ENCODE data around the gene MERTK.

The MERTK gene

DNA sequence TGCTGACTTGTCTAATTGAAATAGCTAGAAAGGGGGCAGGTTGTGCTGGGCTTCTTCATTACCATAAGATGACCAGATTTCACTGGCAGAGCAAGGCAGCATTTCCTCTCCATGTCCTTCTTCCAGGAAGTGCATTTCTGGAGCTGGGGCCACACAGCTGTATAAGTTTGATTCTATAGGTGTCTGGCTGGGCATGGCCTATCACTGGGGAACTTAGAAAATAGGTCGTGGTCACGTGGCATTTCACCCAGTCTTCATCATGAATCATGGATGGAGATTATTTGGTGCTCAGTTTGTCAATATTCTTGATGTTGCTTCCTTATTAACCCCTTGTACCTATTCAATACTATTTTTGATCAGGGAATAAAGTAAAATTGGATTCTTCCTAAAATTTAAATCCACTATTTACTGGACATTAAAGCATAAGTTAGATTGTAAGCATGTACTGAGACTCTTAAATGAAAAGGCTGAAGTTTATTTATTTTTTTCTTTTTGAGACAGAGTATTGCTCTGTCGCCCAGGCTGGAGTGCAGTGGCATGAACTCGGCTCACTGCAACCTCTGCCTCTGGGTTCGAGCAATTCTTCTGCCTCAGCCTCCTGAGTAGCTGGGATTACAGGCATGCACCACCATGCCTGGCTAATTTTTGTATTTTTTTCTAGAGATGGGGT lies 107.1 kb downstream of the MERTK start:
- DNase-seq = no peak

DNA sequence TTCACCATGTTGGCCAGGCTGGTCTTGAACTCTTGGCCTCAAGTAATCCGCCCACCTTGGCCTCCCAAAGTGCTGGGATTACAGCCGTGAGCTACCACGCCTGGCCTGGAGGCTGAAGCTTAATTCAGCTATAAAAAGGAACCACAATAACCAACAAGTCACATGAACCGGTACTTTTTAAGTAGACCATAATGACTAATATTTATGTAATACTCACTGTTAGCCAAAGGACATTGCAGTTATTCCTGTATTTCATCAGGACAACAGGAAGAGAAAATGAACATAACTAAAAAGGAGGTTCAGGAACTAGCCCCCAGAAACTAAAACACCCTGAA lies 107.6 kb downstream of the MERTK start:
- no peak for DNase-seq

DNA sequence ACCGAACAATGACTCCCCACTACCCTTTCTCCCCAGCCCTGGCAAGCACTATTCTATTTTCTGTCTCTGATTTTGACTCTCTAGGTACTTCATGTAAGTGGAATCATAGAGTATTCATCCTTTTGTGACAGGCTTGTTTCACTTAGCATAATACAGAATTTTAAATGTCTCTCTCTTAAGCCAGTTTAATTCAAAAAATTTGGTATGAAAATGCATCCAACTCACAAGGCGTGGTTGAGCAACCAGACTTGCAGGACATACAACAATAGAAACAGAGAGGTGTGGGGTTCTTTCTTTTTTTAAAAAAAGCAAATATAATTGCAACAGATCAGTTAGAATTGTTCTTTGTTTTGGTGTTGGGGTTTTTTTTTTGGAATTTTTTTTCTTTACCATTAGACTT lies 109.1 kb downstream of the MERTK start:
- DNase-seq = no peak

DNA sequence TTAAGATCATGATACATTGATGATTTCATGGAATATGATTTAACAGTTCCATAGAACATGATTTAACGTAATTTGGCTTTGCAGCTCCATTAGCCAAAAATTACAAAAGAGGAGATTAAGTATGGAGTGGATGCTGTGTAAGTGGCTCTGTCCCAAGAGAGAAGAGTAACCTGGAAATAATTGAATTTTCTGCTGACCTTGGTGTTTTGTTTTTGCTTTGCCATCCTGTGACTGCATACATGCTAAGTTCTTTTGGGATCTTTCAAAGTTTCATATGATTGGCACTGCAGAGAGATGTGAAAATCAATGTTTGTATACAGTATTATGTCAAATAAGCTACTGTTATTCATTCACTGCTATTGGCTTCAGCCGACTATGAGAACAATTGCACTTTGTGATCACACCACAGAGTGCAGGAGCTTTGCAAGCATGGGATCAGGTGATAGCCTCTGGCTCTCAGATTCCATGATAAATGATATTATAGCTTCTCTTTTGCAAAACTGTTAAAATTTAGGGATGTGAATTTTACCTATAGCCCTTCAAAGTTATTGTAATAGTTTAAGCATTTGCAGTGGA lies 110.6 kb downstream of the MERTK start:
- no peak for DNase-seq

DNA sequence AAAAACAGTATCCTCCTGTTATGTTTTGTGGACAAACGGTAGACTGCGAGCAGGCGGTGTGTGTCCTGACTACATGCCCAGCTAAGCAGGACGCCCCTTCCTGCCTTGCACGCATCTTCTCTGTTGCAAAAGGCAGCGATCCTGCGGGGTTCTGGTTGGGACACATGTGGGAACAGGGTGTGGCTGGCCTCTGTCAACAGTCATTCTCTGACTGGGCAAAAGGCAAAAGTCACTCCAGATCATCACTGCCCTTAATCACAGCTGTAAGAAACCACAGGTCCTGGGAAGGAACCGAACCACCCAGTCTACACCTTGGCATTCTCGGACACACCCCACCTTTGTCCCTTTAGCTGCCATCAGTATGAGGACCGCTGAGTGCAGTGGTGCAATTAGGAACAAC lies 112.3 kb downstream of the MERTK start:
- no peak for DNase-seq

DNA sequence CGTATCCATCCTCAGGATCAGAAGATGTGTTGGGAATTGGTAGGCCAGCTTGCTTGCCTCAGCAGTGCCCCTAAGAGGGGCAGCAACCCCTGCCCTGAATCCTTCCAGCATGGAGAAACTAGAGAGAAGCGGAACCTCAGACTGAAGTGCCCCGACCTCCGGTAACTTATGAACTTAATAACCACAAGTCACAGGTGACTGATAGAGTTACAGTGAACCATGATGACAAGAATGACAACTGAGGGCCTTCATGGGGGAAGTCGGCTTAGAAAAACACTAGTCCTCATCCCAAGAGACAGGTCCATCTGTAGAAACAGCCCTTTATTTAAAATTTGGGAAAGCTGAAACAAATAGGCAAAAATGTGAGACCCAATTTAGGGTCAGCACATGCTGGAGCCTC lies 114.1 kb downstream of the MERTK start:
- DNase-seq = no peak

DNA sequence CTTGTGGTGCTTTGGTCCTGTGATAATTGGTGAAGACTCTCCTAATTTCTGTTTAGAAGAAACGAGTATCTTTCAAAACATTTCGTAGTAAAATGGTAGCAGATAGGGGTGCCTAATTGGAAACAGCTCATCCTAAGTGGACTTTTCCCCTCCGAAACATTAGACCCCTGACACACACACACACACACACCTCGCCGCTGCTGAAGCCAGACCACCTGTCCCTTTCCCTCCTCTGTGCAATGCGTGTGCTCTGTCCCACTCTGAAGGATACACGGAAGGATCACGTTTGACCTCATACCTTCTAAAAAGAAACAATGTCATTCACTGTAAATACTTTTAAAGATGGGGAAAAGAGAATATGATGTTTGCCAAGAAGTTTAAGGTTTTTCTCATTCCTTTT lies 120.4 kb downstream of the MERTK start:
- no peak for DNase-seq

DNA sequence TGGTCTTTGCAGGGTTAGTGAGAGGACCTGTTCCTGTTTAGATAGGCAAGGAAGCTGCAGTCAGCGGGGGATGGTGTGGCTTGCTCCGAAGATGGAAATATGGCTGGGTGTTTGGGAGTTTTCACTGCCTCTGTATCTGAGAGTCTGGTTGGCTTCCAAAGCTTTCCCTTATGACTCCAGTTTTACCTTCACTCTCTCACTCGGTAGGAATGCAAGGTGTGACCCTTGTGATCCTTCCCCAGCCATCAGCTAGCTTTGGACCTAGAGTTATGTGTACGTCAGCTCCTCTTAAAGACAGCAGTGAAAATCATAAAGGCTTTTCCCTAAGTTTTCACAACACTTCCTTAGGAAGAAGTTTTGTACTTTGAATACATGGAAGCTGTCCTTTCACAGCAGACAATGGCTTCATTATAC lies 121.2 kb downstream of the MERTK start:
- no peak for DNase-seq

DNA sequence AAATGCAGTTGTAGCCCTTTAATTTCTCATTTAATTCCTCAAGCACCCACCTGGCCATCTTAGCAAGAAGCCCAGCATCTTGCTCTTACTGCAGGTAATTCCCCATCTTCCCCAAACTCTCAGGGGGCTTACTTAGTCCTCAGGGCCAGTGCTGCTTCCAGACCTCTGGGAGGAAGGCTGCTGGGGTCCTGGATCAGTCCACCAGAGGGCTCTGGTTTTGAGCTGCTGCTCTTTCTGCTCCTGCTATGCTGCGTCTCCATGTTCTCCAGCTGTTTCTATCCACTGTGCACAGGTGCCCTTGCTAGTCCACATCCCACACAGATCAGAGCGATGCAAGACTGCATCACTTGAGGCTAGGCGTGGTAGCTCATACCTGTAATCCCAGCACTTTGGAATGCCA lies 122.2 kb downstream of the MERTK start:
- no peak for DNase-seq

DNA sequence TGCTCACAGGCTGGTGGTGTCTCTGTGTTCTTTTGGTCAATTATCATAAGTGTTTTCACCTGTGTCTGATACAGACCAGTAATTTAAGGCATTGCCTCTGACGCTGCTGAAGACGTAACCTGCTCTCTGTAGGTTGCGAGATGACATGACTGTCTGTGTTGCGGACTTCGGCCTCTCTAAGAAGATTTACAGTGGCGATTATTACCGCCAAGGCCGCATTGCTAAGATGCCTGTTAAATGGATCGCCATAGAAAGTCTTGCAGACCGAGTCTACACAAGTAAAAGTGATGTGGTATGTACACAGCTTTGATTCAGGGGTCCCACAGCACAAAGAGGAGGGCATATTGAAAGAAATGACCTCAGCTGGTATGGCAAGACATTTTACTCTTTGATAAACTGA lies 122.9 kb downstream of the MERTK start:
- DNase-seq = no peak

DNA sequence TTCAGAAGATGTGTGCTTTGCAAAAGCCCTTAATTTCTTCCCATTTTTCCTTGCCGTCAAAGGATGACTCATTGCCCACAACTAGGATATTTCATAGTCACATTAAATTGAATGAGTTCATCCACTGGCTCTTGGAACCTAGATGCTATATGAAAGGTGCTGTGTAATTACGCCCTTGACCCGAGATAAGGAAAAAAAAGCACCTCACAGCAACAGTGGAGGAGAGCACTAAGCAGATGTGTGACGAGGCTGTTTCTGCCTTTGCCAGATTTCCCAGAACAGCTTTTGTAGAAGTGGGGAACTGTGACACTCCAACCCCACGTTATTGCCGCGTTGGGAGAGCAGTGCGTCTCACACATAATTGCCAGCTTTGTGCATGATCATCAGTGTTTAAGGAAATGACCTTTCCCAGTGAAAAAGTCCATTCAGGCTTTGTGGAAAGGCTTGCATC lies 123.4 kb downstream of the MERTK start:
- no peak for DNase-seq

DNA sequence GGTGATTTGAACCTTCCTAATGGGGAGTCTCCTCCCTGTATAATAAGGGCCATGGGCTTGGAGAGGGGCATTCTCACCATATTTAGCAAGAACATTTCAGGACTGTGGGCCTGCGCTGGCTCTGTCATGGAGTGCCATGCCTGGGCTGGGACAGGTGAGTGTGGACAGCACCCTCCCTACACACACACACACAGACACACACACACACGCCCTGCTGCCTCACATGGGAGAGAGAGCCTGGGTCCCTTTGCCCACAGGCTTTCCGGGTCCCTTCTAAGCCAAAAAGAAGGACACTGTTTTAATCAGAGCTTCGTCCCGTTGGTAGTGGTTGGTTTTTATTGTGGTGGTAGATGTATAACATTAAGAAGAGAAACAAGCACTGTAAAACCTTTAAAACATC lies 125.3 kb downstream of the MERTK start:
- DNase-seq = no peak

DNA sequence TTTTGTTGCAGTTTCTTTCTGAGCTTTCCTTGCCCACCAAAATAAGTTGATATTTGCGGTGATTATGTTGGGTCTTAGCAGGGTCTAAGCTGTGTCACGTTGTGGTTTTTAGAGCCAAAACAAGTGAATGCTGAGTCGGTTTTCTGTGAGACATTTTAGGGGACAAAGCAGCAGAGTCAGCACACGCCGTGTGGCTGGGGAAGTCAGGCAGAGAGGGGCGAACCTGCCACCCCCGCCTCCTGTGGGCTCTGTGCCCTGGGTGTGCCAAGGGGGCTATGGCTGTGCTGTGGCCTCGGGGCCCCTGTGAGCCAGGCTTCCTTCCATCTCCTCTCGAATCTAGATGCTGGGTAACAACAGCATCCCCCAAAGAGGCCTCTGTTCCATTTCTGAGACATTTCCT lies 125.8 kb downstream of the MERTK start:
- peak in 2 of 56 donors; percentile 9 to 12 for DNase-seq

DNA sequence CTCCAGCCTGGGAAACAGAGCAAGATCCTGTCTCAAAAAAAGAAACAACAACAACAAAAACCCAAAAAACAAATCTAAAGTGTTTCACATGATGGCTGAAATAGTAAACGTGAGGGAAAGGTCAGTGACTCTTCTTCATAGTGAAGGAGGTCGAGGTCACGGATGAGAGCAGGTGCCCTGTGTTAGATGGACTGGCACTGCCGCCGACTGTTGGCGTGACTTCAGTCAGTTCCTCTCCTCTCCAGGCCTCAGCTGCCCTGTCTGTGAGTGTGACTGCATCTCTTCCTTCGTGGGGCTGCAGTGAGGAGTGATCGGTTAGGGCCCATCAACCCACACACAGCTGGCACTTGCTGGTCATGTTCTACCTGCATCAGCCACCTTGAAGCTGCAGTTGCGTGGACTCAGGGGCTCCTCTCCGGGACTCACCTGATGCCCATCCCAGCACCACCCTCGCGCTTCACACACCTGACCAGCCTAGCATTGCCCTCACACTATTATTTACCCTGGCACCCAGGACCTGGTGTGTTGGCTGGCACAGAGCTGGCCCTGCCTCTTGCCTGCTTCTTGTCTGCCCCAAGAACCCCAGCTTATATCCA lies 126.6 kb downstream of the MERTK start:
- no peak for DNase-seq

DNA sequence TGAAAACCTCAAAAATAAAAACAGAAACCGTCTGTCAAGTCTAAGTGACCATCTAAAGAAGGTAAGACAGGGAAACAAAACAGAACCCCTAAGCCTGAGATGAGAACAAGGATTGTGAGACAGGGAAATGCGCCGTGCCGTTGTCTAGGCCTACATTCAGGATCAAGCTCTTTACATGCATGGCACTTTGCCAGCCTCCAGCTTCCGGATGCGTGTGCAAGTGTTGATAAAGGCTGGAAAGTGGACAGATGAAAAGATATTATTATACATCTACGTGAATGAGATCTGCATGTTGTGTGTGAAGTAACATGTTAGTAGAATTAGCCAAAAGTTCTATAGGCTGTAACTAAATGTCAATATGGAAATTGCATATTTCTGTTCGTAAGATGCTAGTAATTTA lies 128.1 kb downstream of the MERTK start:
- peak in 1 of 56 donors; percentile 9 for DNase-seq

DNA sequence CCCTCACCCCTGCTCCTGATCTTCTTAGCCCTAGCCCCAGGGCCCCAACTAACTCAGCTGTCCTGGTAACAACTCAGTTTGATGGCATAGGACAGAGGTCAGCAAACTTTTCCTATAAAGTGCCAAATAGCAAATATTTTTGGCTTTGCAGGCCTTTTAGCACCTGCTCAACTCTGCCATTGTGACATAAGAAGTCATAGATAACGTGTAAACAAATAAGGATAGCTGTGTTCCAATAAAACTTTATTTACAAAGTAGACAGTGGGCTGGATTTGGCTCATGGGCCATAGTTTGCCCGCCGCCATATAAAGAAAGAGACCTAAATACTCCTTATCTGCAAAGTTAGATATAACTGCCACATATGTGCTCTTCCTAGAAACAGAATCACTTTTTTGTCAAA lies 129.4 kb downstream of the MERTK start:
- DNase-seq = no peak

DNA sequence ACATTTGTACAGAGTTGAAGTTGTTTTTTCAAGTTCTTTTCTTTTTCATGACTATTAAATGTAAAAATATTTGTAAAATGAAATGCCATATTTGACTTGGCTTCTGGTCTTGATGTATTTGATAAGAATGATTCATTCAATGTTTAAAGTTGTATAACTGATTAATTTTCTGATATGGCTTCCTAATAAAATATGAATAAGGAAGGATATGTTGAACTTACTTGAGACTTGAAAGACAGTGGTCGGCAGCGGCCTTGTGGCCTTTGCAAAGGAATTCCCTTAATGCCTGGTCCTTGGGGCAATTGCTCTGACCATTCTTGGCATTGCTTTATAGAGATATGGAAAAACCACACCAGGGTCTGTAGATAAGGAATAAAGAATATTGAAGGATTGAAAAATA lies 130.8 kb downstream of the MERTK start:
- no peak for DNase-seq

DNA sequence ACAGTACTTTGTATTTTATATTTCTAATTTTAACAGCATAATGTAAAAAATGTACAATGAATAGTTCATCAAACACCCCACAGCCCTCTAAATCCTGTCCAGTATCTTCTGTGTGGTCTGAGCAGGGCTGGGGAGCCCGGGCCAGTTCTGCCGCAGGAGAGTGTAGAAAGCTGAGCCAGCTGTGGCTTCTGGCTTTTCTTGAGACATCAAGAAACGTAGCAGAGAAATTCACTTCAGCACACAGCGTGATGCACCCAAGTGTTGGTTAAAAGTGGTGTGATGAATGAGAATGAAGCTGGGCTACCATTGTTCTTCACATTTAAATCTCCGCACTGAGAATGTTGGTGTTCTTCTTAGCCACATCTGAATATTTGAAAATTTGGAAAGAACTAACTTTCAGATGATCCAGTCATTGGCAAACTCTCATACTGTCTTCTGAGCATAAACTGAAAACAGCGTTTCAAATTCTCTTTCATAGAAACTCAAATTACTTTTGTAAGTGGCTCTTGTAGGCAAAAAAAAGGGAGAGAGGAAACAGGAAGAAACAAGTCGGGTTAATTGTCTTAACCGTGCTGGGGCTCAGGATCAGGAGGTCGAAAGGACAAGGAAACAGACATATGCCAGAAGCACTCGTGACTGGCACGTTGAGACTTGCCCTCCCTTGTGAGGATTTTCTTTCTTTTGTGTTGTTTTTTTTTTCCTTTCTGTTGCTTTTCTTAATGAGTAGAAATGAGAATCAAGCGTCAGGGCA lies 133.2 kb downstream of the MERTK start:
- DNase-seq = peak in 4 of 56 donors; percentile 9 to 18 (median 14)

DNA sequence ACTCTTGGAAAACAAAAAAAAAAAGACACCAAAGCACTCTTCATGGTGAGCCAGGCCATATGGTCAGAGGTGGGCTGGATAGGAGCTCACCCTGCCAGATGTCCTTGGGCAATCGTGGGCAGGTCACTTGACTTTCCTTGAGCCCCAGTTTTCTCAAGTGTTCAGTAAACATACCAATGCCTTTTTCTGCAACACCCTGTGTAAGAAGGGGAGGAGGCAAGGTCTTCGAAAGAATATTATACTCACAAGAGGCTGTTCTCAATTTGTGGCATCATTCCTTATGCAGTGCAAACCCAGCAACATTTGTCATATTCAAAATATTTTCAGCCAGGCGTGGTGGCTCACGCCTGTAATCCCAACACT lies 133.8 kb downstream of the MERTK start:
- DNase-seq = no peak

DNA sequence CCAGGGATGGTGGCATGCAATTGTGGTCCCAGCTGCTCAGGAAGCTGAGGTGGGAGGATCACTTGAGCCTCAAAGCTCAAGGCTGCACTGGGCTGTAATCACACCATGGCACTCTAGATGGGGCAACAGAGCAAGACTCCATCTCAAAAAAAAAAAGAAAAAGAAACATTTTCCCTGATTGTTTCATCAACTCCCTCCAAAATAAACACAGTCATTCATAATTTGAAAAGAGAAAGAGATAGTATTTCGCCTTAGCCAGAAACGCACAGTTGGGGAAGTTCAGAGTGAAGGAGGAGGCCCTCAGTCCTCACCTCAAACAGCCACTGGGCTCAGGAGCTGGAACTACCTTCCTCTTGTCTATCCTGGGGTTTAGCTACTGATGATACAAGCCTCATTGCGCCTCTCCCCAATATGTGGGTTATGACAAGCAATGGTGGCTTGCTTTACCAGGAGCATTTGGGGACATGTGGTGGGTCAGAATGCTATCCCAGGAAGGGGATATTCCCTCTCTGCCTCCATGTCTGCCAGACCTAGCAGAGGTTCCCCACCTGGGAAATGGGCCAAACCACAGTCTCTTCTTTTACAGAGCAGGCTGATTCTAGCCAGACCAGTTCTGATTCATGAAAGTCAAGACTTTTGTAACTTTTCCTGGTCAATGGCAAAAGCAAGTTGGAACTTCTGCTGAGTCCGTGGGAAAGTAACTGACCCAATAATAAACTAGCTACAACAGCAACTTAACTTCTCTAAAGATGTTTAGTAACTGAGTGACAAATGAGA lies 134.5 kb downstream of the MERTK start:
- peak in 15 of 56 donors; percentile 1 to 47 (median 11) for DNase-seq

DNA sequence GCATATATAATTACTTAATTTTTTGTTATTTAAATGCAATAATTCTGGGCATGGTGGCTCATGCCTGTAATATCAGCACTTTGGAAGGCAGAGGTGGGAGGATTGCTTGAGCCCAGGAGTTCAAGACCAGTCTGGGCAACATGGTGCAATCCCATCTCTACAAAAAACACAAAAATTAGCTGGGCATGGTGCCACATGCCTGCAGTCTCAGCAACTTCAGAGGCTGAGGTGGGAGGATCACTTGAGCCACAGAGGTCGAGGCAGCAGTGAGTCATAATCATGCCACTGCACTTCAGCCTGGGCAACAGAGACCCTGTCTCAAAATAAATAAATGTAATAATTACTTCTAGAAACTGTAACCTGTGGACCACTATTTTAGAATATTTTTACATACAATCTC lies 135.2 kb downstream of the MERTK start:
- DNase-seq = no peak

DNA sequence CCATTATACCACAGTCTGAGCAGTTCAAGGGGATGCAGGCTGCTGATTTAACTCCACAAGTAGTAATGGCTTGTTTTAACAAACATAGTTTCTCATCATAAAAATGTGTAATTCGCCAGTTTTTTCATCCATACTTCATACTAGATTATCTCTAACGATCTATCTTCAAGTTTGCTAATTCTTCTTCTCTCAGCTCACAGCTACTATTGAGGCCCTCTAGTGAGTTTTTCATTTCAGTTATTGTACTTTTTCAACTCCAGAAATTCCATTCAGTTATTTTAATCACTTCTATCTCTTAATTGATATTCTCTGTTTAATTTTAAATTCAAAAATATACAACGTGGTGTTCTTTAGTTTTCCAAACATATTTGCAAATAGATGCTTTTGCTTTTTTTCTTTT lies 136.5 kb downstream of the MERTK start:
- no peak for DNase-seq
